G401.6 (cell line): ENCODE results near the gene PFDN6.
"Not testable (repeated sequence)": the region's sequence is repeated elsewhere in the genome, so short reads cannot be mapped to it uniquely, and the experiment has no call there.

ENCODE experiments used
- FAIRE-seq: peaks from 2 replicates; lab custom pipeline; 2012; peaks lifted over from hg19 to GRCh38; lab: Jason Lieb, UNC

The PFDN6 gene

DNA sequence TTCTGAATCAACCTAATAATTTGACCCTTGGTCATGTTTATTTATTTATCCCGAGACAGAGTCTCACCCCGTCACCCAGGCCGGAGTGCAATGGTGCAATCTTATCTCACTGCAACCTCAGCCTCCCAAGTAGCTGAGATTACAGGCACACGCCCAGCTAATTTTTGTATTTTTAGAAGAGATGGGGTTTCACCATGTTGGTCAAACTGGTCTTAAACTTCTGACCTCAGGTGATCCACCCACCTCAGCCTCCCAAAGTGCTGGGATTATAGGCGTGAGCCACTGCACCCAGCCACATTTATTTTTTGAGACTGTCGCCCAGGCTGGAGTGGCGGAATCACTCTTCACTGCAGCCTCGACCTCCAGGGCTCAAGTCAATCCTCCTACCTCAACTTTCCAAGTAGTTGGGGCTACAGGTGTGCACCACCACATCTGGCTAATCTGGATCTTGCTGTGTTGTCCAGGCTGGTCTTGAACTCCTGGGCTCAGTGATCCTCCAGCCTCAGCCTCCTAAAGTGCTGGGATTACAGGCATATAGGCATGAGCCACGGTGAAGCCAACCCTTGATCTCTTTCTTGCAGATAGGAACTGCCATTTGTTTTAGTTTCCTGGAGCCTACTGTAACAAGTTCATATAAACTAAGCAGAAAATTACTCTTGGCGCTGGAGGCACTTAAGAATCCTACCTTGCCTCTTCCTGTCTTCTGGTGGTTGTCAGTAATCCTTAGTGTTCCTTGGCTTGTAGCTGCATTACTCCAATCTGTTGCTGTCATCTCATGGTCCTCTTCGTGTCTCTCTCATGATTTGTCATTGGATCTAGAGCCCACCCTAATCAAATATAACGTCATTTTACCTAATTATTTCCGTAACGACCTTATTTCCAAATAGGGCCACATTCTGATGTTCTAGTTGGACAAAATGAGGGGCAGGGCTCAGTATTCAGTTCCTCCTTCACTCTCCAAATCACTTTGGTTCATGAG, 15.2 kb upstream of the PFDN6 start:
- no peak for FAIRE-seq

DNA sequence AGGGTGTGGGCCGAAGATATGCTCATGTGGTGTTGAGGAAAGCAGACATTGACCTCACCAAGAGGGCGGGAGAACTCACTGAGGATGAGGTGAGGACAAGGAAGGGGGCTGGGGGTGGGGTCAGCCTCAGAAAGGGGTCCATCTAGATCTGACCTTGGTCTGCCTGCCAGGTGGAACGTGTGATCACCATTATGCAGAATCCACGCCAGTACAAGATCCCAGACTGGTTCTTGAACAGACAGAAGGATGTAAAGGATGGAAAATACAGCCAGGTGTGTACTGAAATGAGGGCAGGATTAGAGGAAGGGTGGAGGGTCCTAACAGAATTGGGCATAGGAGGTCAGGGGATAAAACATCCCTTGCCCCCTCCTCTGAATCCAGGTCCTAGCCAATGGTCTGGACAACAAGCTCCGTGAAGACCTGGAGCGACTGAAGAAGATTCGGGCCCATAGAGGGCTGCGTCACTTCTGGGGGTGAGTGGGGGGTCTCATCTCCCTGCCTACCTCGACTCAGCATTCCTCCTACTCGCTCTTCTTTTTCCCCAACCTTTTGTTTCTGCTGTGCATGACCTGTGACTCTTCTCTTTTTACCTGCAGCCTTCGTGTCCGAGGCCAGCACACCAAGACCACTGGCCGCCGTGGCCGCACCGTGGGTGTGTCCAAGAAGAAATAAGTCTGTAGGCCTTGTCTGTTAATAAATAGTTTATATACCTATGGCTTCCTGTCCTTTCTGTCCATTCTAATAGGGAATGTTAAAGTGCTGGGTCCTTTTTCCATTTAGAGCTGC, 13.4 kb upstream of the PFDN6 start:
- not testable (repeated sequence) for FAIRE-seq

DNA sequence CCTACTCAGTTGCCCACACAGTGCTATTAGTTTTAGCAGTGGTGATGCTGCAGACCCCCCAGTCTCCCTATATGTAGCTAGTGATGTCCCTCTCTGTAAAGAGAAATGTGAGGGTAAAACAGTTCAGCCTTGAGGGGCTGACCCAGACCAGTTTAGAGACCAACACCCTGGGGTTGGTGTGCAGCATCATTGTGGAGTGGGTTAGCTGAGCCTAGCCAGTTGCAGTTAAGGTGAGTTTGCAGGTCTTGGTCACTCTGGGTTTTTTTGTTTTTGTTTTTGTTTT, 12.9 kb upstream of the PFDN6 start:
- FAIRE-seq = peak; percentile 95

DNA sequence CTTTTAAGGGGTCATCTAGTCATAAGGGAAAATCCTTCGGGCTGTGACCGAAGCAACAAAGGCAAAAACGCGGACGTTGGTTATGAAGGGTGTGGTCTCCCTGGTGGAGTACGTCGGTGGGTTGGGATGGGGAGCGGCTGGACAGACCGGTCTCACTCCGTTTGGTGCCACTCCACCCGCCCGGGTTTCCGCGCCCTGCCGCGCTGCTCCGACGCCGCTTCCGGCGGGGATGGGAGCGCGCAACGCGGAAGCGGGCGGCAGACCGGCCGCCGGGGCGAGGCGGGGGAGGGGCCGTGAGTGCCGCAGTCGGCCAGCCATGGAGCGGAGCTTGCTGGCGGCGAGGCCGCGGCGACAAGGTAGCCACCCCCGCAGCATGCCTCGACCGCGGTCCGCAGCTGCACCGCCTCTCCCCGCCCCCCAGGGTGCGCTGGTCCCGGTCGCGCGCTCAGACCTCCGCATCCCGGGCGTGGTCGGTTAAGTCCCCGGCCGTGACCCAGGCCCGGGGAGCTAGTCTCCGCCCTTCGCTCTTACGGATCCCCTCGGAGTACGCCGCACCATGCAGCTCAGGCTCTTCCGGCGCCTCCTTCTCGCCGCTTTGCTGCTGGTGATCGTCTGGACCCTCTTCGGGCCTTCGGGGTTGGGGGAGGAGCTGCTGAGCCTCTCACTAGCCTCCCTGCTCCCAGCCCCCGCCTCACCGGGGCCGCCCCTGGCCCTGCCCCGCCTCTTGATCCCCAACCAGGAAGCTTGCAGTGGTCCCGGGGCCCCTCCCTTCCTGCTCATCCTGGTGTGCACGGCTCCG, 12.3 kb upstream of the PFDN6 start, which contains the start of gene B3GALT4:
B3GALT4 (plus strand) TSS at position 260 of the 799 bp plus-strand sequence; CDS start at position 557, 297 bp downstream.
- peak; percentile 94 for FAIRE-seq

DNA sequence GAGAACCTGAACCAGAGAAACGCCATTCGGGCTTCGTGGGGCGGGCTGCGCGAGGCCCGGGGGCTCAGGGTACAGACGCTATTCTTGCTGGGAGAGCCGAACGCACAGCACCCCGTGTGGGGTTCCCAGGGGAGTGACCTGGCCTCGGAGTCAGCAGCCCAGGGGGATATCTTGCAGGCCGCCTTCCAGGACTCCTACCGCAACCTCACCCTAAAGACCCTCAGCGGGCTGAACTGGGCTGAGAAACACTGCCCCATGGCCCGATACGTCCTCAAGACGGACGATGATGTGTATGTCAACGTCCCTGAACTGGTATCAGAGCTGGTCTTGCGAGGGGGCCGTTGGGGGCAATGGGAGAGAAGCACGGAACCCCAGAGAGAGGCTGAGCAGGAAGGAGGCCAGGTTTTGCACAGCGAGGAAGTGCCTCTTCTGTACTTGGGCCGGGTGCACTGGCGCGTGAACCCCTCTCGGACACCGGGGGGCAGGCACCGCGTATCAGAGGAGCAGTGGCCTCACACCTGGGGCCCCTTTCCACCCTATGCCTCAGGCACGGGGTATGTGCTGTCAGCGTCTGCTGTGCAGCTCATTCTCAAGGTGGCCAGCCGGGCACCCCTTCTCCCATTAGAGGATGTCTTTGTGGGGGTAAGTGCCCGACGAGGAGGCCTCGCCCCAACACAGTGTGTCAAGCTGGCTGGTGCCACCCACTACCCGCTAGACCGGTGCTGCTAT, 11.6 kb upstream of the PFDN6 start:
- FAIRE-seq = no peak

DNA sequence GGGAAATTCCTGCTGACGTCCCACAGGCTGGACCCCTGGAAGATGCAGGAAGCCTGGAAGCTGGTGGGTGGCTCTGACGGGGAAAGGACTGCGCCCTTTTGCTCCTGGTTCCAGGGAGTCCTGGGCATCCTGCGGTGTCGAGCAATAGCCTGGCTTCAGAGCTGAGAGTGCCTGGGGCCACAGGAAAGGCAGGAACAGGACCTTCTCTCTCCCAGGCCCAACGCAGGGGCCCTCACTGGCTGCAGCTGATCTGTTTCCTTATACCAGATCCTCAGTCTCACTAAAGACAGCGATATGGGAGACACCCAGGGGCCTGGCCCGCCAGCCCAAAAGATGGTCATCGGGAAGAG, 11.0 kb upstream of the PFDN6 start:
- FAIRE-seq = no peak

DNA sequence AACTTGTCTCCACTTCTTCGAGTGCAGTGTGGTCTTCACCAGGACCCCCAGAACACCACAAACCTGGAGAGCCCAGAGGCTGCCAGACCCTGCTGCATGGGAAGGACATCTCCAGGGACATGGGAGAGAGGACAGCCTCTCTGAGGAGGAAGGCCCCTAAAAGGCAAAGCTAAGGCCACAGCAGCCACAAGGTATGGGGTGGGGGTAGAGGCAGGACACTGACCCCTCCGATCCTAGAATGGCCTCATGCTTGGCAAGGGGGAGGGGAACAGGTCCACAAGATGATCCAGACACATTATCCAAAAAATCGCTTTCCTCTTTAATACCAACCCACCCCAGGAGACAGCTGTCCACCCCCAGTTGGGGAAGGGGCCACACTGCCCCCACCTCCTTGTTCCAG, 10.6 kb upstream of the PFDN6 start:
- no peak for FAIRE-seq

DNA sequence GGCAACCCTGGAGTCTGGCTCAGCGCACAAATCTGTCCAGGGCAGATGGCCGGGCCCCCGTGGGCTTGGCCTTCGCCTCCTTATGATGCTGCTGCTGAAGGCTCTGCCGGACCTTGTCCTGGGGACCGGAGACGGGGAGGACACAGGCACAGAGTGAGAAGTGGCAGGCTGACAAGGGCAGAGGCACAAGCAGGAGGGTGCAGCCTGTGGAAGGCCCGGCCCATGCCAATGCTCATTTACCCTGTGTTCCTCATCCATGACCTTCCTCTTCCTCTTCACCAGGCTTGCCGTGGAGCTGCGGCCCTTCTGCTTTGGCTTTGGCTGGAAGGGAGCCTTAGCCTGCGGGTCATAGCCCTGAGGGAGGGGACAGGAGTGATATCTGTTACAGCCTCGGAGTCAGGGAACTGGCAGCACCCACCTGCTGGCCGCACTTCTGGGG, 10.1 kb upstream of the PFDN6 start:
- FAIRE-seq = no peak

DNA sequence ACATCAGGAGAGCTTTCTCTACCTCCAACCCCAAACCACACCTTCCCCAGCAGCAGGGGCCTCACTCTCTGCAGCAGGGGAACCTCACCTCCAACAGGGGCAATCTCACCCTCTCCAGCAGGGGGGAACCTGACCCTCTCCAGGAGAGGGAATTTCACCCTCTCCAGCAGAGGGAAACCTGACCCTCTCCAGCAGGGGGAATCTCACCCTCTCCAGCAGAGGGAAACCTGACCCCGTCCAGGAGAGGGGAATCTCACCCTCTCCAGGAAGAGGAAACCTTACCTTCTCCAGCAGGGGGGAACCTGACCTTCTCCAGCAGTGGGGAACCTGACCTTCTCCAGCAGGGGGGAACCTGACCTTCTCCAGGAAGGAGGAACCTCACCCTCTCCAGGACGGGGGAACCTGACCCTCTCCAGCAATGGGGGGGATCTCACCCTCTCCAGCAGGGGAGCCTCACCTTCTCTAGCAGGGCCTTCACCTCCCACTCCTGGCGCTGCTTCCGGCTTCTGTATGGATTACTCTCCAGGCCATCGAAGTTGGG, 9.4 kb upstream of the PFDN6 start:
- FAIRE-seq = peak; percentile 15

DNA sequence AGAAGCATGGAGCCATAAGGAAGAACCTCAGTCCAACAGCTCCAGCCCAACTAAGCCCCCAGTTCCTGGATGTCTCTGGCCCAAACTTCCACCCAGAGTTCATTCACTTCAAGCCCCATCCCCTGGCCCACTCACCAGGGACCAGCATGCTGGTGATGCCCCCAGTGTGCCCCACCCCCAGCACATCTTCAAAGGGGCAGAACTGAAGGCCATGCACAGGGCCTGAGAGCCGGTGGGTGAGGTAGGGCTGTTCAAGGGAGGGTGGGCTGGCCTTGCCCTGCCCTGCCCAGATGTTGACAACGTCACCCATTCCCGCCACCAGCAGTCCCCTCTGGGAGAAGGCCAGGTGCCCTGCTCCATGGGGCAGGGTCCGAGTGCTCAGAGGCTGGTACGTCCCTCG, 8.9 kb upstream of the PFDN6 start:
- no peak for FAIRE-seq

DNA sequence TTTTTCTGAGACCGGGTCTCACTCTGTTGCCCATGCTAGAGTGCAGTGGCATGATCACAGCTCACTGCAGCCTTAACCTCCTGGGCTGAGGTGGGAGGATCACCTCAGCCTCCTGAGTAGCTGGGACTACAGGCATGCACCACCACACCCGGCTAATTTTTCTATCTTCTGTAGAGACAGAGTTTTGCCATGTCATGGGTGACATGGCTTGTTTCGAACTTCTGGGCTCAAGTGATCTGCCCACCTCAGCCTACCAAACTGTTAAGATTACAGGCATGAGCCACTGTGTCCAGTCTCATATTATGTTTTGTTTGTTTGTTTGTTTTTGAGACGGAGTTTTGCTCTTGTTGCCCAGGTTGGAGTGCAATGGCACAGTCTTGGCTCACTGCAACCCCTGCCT, 4.2 kb upstream of the PFDN6 start:
- FAIRE-seq = not testable (repeated sequence)

DNA sequence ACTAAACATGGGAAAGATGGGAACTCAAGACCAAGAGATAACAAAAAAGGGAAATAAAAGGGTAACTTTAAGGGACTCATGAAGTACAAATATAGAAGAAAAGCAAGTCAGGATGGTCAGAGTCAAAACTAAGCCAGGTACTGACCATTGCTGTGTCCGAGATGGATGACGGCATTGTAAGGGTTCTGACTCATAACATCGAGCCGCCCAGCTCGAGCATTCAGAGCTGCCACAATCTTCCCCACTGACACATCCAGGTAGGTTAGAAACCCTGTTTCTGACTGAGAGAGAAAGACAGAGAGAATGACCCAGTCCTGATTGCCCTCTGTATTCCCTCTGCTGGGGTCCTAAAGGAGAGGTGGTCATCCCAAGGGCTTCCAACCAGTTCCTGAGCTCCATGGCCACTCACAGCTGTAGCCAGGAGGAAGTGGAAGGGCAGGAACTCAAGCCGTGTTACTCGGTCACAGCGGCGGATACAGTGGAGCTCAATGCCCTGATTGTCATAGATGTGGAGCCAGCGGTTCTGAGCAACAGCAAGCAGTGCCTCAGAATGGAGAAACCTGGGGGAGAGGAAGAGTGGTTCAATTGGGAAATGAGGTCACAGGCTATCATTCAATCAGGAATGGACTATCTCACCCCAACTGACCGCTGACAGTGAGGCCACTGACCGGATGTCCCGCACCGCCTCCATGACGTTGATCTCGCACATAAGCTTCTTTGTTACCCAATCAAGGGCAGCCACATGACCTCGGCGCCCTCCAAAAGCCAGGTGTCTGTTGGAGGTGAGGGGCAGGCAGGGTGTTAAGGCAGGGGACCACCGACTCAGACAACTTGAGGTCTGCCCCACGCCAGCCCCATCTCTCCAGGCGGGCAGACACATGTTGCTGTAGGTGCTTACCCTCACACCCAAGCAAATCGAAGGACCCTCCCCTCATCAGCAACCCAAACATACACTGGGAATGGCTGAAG, 2.2 kb upstream of the PFDN6 start:
- no peak for FAIRE-seq

DNA sequence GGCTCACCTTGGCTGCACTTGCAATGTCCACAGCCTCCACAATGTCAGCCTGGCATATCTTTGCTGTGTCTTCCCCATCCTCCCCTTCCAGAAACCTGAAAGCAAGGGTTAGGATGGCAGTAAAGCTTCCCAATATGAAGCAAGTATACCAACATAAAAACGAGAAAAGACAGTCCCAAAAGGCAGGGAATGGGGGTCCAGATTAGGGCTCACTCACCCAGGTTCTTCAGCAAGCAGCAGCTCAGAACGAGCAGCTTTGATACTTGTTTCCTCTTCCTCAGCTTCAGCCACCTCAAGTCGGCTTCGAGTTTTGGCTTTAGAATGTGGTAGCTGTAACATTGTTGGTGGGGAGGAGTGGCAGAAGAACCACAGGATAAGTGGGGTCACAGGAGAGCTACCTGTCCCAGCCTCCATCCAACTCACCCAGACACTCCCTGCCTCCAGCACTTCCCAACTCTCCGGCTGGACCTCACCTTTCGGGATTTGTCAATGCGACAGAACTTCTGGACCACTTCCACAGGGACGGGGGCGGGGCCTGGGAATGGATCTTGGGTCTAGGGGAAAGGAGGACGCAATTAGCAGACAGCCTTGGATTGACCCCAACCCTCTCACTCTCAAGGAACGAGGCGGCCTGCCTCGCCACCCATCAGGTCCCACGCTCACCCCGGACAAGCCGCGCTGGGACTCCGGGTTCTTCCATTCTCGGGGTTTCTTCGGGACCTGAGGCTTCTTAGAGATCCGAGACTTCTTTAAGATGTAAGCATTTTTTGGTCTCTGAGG, 1.1 kb upstream of the PFDN6 start:
- FAIRE-seq = no peak

DNA sequence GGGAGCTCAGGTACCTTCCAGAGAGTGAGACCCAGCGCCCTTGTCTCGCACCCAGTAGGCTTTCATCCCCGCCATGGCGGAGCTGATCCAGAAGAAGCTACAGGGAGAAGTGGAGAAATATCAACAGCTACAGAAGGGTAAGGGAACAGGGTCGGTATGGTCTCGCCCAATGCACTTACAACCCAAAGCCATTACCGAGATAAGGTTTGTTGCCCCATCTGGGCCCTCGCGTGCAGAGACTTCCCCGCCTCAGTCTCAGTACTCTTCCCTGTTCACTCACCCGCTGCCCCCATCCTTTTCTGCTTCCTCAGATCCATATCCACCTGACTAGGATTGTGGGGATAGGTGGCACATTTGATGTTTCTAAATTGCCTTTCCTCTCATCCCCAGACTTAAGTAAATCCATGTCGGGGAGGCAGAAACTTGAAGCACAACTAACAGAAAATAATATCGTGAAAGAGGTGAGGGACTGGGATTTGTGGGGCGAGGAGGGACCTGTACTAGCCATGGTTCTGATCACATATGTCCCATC, 449 bp downstream of the PFDN6 start:
- FAIRE-seq = no peak

DNA sequence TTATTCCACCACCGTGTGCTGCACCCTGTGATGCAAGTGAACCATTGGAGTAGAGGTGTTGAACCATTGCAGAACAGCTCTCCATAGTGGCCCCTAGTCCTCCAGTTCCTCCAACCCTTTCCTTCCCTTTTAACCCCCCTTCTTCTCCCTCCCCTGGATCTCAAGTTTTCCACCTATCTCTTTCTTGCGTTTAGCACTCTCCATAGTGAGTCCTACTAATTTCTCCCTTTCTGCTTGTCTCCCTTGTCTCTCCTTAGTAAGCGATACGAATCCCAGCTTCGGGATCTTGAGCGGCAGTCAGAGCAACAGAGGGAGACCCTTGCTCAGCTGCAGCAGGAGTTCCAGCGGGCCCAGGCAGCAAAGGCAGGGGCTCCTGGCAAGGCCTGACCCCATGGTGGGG, 1.1 kb downstream of the PFDN6 start:
- FAIRE-seq = no peak

DNA sequence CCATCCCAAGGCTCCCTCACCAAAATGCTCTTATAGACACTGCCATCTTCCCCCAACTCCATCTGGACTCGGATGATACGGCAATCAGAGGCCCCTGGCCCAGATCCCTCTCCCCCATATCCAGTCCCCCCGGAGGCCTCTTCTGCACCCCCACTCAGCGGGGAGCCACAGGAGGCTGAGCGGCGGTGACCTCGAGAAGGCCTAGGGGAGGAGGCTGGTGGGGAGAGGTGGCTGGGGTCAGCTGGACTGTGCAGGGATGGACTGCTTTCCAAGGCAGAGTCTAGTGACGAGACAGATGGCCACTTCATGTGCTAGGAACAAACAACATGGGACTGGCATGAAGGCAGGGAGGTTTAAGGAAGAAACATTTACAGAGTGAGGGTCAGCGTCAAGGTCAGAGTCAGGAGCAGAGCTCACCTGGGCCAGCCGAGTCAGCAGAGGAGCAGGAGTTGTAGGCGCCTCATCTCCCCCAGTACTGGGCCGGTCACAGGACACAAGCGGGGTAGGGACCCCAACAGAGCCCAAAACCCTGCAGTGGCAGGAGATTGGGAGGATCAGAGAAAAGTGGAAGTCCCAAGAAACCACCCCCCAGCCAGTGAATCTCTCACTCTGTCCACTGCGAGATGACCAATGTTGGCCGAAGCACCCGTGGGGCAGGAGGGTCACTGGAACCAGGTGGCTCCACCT, 3.7 kb downstream of the PFDN6 start:
- FAIRE-seq = no peak

DNA sequence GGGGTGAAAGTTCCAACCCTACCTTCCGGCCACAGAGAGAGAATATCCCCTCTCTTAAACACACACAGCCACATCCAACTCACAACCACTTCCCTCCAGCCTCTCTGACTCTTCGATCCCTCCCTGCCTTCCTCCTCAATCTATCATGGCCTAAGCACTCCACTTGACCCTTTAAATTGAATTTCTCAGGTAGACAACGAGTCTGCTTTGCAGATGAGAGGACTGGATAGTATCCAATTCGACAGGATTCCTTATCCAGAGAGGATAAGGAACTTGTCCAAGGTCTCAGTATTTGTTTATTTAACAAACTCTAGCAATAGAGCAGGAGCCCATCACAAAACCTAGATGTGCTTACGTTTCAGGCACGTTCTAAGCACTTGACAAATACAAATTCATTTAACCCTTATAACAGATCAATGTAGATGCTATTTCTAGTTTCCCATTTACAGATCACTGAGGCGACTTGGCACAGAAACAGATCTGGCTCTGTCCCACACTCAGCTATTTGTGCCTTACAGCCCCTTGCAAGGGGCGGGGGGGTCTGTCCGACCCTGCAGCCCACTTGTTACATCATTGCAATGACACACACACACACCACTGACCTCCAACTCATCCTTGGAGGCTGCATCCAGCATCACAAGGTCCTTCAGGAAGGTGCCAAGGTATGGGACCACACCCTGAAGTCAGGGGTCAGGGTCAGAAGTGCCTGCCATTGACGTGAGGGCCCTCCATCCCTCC, 4.9 kb downstream of the PFDN6 start:
- FAIRE-seq = no peak
